GM18858 (cell line): ENCODE data around the gene DOCK7.

Experiments used
- ATAC-seq: cut with Tn5 transposase; IDR thresholded peaks from one replicate; pipeline ENCODE4 v1.9.1; 2021; ENCODE audit not compliant: unreplicated experiment

DOCK7 gene

GRCh38 chr1:62462370-62462769, 225.8 kb downstream of the DOCK7 start:
- no peak for ATAC-seq

GRCh38 chr1:62457955-62458354, 230.2 kb downstream of the DOCK7 start:
- ATAC-seq: no peak

- no peak for ATAC-seq
These were observed 235.2 kb downstream of the DOCK7 start for GRCh38 chr1:62452951-62453350.

- no peak for ATAC-seq
These were observed 237.9 kb downstream of the DOCK7 start for GRCh38 chr1:62450301-62450700.

GRCh38 chr1:62448221-62448933, 239.8 kb downstream of the DOCK7 start:
- no peak for ATAC-seq

GRCh38 chr1:62444701-62445100, 243.5 kb downstream of the DOCK7 start:
- ATAC-seq: no peak

GRCh38 chr1:62439652-62440371, 248.4 kb downstream of the DOCK7 start:
- ATAC-seq: peak; percentile 28

- ATAC-seq: no peak
These were observed 250.0 kb downstream of the DOCK7 start for GRCh38 chr1:62438163-62438562.

GRCh38 chr1:62437273-62437940, 250.8 kb downstream of the DOCK7 start:
- no peak for ATAC-seq

GRCh38 chr1:62436466-62437272, 251.5 kb downstream of the DOCK7 start, which contains the start of gene USP1:
USP1 (plus strand) TSS chr1:62437049; CDS start chr1:62439868, 2,819 bp downstream.
- ATAC-seq: peak; percentile 80

GRCh38 chr1:62436039-62436465, 252.1 kb downstream of the DOCK7 start:
- no peak for ATAC-seq

- no peak for ATAC-seq
These were observed 252.8 kb downstream of the DOCK7 start for GRCh38 chr1:62435231-62436038.

GRCh38 chr1:62434618-62435001, 253.6 kb downstream of the DOCK7 start:
- no peak for ATAC-seq

- ATAC-seq: no peak
These were observed 254.1 kb downstream of the DOCK7 start for GRCh38 chr1:62433861-62434617.

- no peak for ATAC-seq
These were observed 258.6 kb downstream of the DOCK7 start for GRCh38 chr1:62429581-62429980.

GRCh38 chr1:62428351-62428750, 259.8 kb downstream of the DOCK7 start:
- ATAC-seq: no peak

GRCh38 chr1:62426794-62427193, 261.4 kb downstream of the DOCK7 start:
- ATAC-seq: no peak

- ATAC-seq: no peak
These were observed 261.9 kb downstream of the DOCK7 start for GRCh38 chr1:62426237-62426636.

GRCh38 chr1:62425041-62425440, 263.1 kb downstream of the DOCK7 start:
- no peak for ATAC-seq
